ENCODE data around the gene BLTP2. TPM values are rescaled to one million over a fixed set of nuclear protein-coding genes. Genes with fewer than 3 reads are reported as not detected.
"Not testable (repeated sequence)": the region's sequence is repeated elsewhere in the genome, so short reads cannot be mapped to it uniquely, and the experiment has no call there.

The BLTP2 gene
- total RNA-seq, 1 donor = 85.2 TPM

GRCh38 chr17:28661635-28662526, 16.9 kb upstream of the BLTP2 start, which contains the start of the genes SDF2 and SUPT6H:
SDF2 (minus strand) TSS chr17:28661906; CDS start chr17:28661876, 30 bp downstream.
SUPT6H (plus strand) TSS chr17:28662205; CDS start chr17:28673402, 11,197 bp downstream.
- H3K9me3 ChIP-seq (ENCODE audit: low read depth, low read length) = no peaks in the 10 kb centered on the region
- no peaks in the 10 kb centered on the region for H3K27me3 ChIP-seq (ENCODE audit: insufficient read depth, low read length)
- peaks cover 36% of the 10 kb centered on the region for H3K4me1 ChIP-seq (ENCODE audit: insufficient read depth, low read length)
- peak within 1 kb of the TSS; percentile 85 for H3K4me3 ChIP-seq (ENCODE audit: low read length)

GRCh38 chr17:28659497-28659881, 14.5 kb upstream of the BLTP2 start:
- H3K27me3 ChIP-seq (ENCODE audit: insufficient read depth, low read length) = not testable (repeated sequence)

GRCh38 chr17:28658766-28659496, 14.0 kb upstream of the BLTP2 start:
- not testable (repeated sequence) for H3K9me3 ChIP-seq (ENCODE audit: low read depth, low read length); H3K4me3 ChIP-seq (ENCODE audit: low read length); H3K27me3 ChIP-seq (ENCODE audit: insufficient read depth, low read length)
- H3K4me1 ChIP-seq (ENCODE audit: insufficient read depth, low read length) = peaks cover 27% of the 10 kb centered on the region

More at GRCh38 chr17:28659497-28659881, 14.5 kb upstream of the BLTP2 start:
- not testable (repeated sequence) for H3K9me3 ChIP-seq (ENCODE audit: low read depth, low read length); H3K4me3 ChIP-seq (ENCODE audit: low read length)
- peaks cover 32% of the 10 kb centered on the region for H3K4me1 ChIP-seq (ENCODE audit: insufficient read depth, low read length)

DNA sequence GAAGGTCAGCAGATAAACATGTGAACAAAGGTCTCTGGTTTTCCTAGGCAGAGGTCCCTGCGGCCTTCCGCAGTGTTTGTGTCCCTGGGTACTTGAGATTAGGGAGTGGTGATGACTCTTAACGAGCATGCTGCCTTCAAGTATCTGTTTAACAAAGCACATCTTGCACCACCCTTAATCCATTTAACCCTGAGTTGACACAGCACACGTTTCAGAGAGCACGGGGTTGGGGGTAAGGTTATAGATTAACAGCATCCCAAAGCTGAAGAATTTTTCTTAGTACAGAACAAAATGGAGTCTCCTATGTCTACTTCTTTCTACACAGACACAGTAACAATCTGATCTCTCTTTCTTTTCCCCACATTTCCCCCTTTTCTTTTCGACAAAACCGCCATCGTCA, 13.4 kb upstream of the BLTP2 start:
- H3K27me3 ChIP-seq (ENCODE audit: insufficient read depth, low read length); H3K9me3 ChIP-seq (ENCODE audit: low read depth, low read length); H3K4me3 ChIP-seq (ENCODE audit: low read length): not testable (repeated sequence)
- peaks cover 21% of the 10 kb centered on the region for H3K4me1 ChIP-seq (ENCODE audit: insufficient read depth, low read length)

DNA sequence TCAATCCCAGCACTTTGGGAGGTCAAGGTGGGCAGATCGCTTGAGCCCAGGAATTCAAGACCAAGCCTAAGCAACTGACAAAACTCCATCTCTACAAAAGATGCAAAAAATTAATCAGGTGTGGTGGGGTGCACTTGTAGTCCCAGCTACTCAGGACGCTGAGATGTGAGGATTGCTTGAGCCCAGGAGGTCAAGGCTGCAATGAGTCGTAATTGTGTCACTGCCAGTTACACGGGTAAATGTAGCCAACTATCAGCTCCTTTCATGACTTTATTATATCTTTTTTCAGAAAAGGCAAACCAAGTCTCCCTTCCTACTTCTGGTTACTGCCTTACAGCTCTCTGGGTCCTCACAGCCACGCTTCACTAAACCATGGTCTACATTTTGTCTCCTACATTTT, 12.8 kb upstream of the BLTP2 start:
- no peak overlapping the region for H3K4me3 ChIP-seq (ENCODE audit: low read length)

DNA sequence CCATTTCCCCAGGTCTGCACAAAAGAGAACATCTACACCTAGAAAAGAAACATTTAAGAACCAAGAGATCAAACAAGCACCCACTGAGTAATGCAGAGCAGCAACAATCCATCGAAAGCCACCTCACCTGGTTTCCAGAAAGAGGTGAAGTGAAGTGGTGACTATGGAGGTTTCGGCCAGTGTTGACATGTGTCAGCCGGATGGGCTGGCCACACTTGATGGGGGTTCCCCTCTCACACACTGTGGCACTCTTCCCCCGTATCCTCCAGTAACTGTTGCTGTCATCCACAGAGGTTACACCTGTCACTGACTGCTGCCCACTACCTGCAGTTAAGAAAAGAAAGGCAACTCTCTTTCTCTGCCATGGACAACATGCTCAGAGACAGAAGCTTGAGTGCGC, 10.2 kb upstream of the BLTP2 start:
- no peaks in the 10 kb centered on the region for H3K9me3 ChIP-seq (ENCODE audit: low read depth, low read length)
- no peak overlapping the region for H3K4me3 ChIP-seq (ENCODE audit: low read length)
- no peaks in the 10 kb centered on the region for H3K27me3 ChIP-seq (ENCODE audit: insufficient read depth, low read length)
- H3K4me1 ChIP-seq (ENCODE audit: insufficient read depth, low read length) = peaks cover under 1% of the 10 kb centered on the region

More for the DNA sequence above, 12.8 kb upstream of the BLTP2 start:
- H3K27me3 ChIP-seq (ENCODE audit: insufficient read depth, low read length) = no peaks in the 10 kb centered on the region
- peaks cover 15% of the 10 kb centered on the region for H3K4me1 ChIP-seq (ENCODE audit: insufficient read depth, low read length)
- H3K9me3 ChIP-seq (ENCODE audit: low read depth, low read length) = no peaks in the 10 kb centered on the region

DNA sequence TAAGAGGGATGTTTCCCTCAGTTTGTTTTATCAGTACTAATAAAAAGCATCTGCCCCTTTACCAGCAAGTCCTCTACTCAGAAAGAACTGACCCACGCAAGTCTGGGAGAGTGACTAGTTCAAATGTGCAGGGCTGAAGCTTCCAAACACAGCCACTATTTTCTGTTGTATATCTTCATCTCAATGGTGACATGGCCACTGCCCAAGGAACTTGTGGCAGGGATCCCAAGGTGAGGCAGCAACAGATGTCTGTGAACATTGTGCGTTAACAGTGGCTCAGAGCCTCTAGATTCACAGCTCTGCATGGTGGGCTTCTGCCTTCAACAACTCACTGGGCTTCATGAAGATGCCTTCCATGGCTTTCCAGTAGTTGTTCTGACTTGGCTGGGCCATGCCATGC, 3.7 kb upstream of the BLTP2 start:
- Histone ChIP-seq H3K9me3 (ENCODE audit: low read depth, low read length) (no peaks in the 10 kb centered on the region), H3K4me1 (ENCODE audit: insufficient read depth, low read length) (peaks cover 28% of the 10 kb centered on the region), H3K27me3 (ENCODE audit: insufficient read depth, low read length) (no peaks in the 10 kb centered on the region), H3K4me3 (ENCODE audit: low read length) (no peak overlapping the region)

- Histone ChIP-seq H3K4me1 (ENCODE audit: insufficient read depth, low read length) (peaks cover 40% of the 10 kb centered on the region), H3K4me3 (ENCODE audit: low read length) (peak overlapping the region; percentile 13), H3K27me3 (ENCODE audit: insufficient read depth, low read length) (no peaks in the 10 kb centered on the region), H3K9me3 (ENCODE audit: low read depth, low read length) (no peaks in the 10 kb centered on the region)
Observed at GRCh38 chr17:28646039-28646754, 1.2 kb upstream of the BLTP2 start.

DNA sequence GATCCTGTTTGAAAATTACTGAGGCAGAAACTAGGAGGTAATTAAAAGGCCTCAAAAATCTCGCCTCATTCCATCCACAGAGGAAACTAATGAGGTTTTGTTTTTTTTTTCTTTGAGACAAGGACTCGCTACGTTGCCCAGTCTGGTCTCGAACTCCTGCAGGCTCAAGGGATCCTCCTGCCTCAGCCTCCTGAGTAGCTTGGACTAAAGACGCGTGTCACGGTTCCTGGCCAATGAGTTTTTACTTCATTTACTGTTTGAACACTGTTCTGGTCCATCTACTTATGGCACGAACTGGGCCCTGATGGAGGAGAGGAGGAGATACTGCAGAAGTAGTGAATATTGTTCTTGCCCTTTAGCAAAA, 600 bp upstream of the BLTP2 start:
- Histone ChIP-seq H3K4me3 (ENCODE audit: low read length) (peak overlapping the region; percentile 90), H3K4me1 (ENCODE audit: insufficient read depth, low read length) (peaks cover 40% of the 10 kb centered on the region), H3K27me3 (ENCODE audit: insufficient read depth, low read length) (no peaks in the 10 kb centered on the region), H3K9me3 (ENCODE audit: low read depth, low read length) (no peaks in the 10 kb centered on the region)

GRCh38 chr17:28643983-28644786, 773 bp downstream of the BLTP2 start:
- H3K27me3 ChIP-seq (ENCODE audit: insufficient read depth, low read length) = no peaks in the 10 kb centered on the region
- H3K9me3 ChIP-seq (ENCODE audit: low read depth, low read length) = no peaks in the 10 kb centered on the region
- H3K4me1 ChIP-seq (ENCODE audit: insufficient read depth, low read length) = peaks cover 40% of the 10 kb centered on the region
- peak overlapping the region; percentile 90 for H3K4me3 ChIP-seq (ENCODE audit: low read length)

GRCh38 chr17:28641579-28641978, 3.4 kb downstream of the BLTP2 start:
- Histone ChIP-seq H3K4me3 (ENCODE audit: low read length) (no peak overlapping the region), H3K4me1 (ENCODE audit: insufficient read depth, low read length) (peaks cover 33% of the 10 kb centered on the region), H3K27me3 (ENCODE audit: insufficient read depth, low read length) (no peaks in the 10 kb centered on the region), H3K9me3 (ENCODE audit: low read depth, low read length) (no peaks in the 10 kb centered on the region)

GRCh38 chr17:28635506-28635905, 9.5 kb downstream of the BLTP2 start:
- Histone ChIP-seq H3K4me3 (ENCODE audit: low read length) (no peak overlapping the region), H3K4me1 (ENCODE audit: insufficient read depth, low read length) (no peaks in the 10 kb centered on the region), H3K27me3 (ENCODE audit: insufficient read depth, low read length) (no peaks in the 10 kb centered on the region), H3K9me3 (ENCODE audit: low read depth, low read length) (no peaks in the 10 kb centered on the region)

DNA sequence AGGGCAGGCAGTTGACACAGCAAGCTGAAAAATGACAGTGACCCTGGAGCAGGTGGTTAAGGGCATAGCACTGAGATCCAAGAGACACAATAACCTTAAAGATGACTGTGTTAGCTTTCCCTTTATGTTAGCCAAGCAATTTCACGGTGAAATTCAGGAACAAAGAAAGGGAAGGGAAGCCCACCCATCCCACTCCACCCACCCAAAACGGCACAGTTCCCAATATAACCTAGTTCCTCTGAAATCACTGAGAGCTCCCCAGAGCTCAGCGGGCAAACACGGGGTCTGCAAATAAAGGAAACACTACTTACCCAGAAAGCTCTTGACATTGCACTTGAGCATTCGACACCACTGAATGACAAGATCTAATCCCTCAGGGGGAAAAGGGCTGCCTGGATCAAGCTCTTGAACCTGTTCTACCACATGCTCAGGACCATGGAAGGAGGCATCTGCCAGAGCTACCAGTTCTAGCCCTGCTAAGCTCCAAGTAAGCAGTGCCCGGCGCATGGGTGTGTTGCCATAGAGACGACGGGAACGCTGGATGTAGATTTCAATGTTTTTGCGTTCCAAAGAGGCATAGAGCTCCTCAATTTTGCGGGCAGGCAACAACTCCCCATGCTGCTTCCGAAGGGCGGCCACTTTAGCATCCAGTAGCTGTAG, 10.6 kb downstream of the BLTP2 start:
- Histone ChIP-seq H3K27me3 (ENCODE audit: insufficient read depth, low read length) (no peaks in the 10 kb centered on the region), H3K4me1 (ENCODE audit: insufficient read depth, low read length) (no peaks in the 10 kb centered on the region)

DNA sequence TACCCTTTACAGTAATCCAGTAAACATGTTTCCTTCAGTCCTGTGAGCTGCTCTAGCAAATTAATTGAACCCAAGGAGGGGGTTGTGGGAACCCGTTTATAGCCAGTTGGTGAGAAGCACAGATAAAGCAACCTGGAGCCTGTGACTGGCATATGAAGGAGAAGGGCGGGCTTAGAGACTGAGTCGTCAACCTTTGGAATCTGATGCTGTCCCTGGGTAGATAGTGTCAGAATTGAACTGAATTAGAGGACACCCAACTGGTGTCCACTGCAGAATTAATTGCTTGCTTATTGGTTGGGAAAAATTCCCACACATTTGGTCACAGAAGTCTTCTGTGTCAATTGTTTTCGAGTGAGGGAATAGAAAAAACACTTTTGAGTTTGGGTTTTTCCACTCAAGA, 18.1 kb downstream of the BLTP2 start:
- H3K4me1 ChIP-seq (ENCODE audit: insufficient read depth, low read length) = no peaks in the 10 kb centered on the region
- no peaks in the 10 kb centered on the region for H3K9me3 ChIP-seq (ENCODE audit: low read depth, low read length)
- H3K27me3 ChIP-seq (ENCODE audit: insufficient read depth, low read length) = no peaks in the 10 kb centered on the region
- H3K4me3 ChIP-seq (ENCODE audit: low read length) = no peak overlapping the region

More for the DNA sequence above, 10.6 kb downstream of the BLTP2 start:
- Histone ChIP-seq H3K9me3 (ENCODE audit: low read depth, low read length) (no peaks in the 10 kb centered on the region), H3K4me3 (ENCODE audit: low read length) (no peak overlapping the region)
